ENCODE measurements around the gene KRTAP3-2.

DNA sequence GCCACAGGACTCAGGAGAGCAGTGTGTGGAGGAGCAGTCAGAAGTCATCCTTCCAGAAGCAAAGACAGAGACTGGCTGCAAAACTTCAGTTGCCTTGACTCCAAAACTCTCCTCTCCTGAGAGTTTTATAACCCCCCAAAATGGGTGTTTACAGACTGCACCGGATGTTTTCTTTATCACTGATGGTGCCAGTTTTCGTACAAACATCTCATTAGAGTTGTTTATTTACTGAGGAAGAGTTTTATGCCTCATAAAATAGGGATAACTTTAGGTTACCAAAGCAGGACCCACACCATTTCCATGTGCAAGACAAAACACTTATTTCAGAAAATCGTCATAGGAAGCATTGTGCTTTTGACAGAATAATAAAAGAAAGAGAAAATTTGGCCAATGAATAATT lies 15.5 kb downstream of the KRTAP3-2 start, which contains the start of gene KRT40:
- TF ChIP-seq POLR2AphosphoS5 (IDR thresholded peaks at IDR 0.05) (no peak), POLR2A (IDR thresholded peaks at IDR 0.05; ENCODE audit: low read depth) (no peak)
- TF ChIP-seq, protein P1, sequence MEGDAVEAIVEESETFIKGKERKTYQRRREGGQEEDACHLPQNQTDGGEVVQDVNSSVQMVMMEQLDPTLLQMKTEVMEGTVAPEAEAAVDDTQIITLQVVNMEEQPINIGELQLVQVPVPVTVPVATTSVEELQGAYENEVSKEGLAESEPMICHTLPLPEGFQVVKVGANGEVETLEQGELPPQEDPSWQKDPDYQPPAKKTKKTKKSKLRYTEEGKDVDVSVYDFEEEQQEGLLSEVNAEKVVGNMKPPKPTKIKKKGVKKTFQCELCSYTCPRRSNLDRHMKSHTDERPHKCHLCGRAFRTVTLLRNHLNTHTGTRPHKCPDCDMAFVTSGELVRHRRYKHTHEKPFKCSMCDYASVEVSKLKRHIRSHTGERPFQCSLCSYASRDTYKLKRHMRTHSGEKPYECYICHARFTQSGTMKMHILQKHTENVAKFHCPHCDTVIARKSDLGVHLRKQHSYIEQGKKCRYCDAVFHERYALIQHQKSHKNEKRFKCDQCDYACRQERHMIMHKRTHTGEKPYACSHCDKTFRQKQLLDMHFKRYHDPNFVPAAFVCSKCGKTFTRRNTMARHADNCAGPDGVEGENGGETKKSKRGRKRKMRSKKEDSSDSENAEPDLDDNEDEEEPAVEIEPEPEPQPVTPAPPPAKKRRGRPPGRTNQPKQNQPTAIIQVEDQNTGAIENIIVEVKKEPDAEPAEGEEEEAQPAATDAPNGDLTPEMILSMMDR (IDR thresholded peaks at IDR 0.05) = no peak

Measured in esophagus muscularis mucosa (tissue), 3 donors.